ENCODE data around the gene CSGALNACT2.

DNA sequence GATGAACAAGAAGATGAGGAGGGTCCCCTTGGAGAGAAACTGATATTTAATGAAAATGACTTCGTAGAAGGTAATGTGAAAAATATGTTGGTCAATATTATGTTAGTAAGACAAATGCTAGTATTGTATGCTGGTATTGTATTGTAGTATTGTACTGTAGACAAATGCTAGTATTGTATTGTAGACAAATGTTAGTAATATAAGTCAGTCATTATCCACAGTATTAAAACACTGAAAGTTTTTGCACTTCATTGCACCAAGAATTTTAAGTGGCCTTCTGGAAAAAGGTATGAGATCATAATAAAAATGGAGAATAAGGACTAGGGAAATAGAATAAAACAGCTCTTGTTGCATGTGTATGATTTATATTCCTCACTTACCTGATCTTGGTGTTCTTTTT lies 17.5 kb downstream of the CSGALNACT2 start:
- TF ChIP-seq MYC (IDR thresholded peaks at IDR 0.05; ENCODE audit: low read depth, low read length) (no peak), POLR2A (IDR thresholded peaks at IDR 0.05; ENCODE audit: extremely low read depth, insufficient read length) (no peak)
- TF ChIP-seq, protein P1, sequence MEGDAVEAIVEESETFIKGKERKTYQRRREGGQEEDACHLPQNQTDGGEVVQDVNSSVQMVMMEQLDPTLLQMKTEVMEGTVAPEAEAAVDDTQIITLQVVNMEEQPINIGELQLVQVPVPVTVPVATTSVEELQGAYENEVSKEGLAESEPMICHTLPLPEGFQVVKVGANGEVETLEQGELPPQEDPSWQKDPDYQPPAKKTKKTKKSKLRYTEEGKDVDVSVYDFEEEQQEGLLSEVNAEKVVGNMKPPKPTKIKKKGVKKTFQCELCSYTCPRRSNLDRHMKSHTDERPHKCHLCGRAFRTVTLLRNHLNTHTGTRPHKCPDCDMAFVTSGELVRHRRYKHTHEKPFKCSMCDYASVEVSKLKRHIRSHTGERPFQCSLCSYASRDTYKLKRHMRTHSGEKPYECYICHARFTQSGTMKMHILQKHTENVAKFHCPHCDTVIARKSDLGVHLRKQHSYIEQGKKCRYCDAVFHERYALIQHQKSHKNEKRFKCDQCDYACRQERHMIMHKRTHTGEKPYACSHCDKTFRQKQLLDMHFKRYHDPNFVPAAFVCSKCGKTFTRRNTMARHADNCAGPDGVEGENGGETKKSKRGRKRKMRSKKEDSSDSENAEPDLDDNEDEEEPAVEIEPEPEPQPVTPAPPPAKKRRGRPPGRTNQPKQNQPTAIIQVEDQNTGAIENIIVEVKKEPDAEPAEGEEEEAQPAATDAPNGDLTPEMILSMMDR (IDR thresholded peaks at IDR 0.05; ENCODE audit: low read depth, low read length) = no peak
- TF ChIP-seq, protein P2, sequence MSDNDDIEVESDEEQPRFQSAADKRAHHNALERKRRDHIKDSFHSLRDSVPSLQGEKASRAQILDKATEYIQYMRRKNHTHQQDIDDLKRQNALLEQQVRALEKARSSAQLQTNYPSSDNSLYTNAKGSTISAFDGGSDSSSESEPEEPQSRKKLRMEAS (IDR thresholded peaks at IDR 0.05; ENCODE audit: low read depth, low read length) = no peak

Data from NB4 (cell line).